ENCODE measurements around the gene CAMK4.
"Not testable (repeated sequence)": the region's sequence is repeated elsewhere in the genome, so short reads cannot be mapped to it uniquely, and the experiment has no call there.

CAMK4 gene

DNA sequence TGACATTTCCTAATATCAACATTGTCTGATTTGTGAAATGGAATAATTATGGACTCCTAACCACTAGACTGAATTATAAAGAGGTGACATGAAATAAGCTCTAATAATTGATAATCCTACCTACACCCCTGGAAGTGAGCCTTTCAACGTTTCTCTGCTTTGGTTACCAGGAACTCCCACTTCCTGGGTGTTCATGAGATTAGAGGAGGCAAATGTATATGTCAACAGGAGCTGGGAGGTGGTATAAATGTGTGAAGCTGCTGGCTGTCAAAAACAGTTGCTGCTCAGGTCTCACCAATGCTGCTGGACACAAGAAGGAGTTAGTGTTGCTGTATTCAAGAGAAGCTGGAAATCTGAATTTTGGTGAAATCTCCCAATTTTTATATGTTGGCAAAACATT is 96.8 kb downstream of the CAMK4 start:
- DNase-seq, result no peak

DNA sequence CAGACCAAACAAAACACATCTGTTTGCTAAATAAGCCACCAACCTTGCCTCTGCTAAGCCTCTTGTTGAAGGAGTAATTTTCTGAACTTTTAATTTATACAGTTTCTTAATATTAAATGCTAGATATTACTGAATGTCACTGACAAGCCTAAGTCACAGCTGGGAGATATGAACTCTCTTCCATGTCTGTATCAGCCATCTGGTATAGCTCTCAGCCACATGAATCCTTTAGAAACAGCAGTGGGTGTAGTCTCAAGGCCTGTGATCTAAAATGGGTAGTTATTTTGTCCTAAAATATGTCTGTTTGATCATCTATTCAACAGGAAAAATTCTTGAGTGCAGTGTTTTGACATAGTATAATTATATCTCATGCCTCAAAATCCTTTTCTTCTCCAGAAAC is 97.2 kb downstream of the CAMK4 start:
- no peak for DNase-seq

DNA sequence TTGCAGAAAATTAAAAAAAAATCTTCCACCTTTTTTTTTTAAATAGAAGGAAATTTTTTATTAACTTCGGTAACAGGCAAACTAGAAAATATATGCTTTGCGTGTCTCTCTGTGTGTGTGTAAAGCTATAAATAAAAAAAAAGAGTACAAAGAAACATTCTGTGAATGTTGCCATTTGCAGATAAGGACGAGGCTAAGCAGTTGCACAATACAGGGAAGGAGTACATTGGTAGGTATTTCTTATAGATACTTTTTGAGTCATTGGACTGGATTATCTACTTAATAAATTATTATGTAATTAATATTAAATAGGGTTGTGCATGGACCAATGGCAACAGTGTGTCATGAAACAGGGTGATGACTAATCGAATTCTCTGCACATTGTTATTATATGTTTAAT is 102.4 kb downstream of the CAMK4 start:
- DNase-seq, result no peak

DNA sequence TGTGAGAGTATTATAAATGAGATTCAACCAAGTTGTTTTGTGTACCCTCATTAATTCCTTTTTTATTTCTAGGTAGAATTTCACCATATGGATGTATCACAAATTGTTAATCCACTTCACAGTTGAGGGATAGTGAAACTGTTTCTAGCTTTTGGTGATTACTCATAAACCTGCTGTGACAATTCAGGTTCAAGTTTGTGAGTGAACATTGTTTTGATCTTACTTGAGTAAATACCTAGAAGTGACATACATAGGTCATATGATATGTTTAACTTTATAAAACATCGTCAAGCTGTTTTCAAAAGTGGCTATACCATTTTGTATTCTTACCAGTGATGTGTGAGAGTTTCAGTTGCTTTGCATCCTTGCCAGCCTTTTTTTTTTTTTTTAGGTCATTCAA is 112.9 kb downstream of the CAMK4 start:
- no peak for DNase-seq

DNA sequence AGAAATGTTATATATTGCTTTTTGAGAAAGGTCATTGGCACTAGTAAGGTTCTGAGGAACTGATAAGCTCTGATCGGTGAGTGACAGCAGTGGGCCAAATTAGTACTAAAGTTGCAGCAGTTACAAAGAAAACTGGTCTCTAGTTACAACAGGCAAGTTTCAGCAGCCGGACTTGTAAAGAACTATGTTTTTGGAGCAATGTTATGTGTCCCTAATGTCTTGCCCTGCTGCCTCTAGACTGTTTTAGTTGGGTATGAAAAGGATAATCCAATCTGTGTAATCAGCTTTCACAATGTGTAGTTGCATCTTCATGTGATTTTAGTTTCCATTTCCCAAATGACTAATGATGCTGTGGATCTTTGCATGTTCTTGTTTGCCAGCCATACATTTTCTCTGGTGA is 113.5 kb downstream of the CAMK4 start:
- DNase-seq, result no peak

DNA sequence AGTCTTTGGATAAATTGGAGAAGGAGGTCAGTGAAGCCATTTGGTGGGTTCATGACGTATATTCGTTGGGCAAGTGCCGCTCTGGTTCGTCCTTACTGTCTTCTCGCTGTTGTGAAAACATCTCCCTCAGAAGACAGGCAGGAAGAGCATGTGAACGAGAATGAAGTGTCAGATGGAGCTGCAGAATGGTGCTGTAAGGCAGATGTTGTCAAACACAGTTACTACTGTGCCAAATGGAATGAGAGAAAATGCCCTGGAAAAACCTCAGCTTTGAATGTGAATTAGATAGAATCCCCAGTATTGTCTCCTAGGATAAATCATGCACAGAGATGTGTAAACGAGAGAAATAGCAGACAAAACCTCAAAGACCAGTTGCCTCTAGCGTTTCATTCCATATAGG is 121.5 kb downstream of the CAMK4 start:
- DNase-seq, result no peak

DNA sequence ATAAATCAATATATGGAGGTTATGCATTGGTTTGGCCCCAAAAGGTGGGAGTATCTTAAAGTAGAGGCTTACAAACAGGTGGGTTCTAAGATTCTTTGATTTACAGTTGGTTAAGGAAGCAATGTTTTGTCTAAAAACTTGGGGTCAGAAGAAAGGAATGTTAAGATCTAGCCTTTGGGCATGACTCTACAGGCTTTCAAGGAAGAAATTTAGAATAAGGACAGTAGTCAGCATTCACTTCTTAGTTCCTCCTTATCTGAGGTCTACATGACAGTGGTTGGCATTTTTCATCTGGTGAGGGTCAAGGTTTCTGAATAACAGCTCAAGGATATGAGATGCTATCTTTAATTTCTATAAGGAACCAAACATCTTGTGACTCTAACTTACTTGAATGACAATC is 122.8 kb downstream of the CAMK4 start:
- DNase-seq, result no peak

DNA sequence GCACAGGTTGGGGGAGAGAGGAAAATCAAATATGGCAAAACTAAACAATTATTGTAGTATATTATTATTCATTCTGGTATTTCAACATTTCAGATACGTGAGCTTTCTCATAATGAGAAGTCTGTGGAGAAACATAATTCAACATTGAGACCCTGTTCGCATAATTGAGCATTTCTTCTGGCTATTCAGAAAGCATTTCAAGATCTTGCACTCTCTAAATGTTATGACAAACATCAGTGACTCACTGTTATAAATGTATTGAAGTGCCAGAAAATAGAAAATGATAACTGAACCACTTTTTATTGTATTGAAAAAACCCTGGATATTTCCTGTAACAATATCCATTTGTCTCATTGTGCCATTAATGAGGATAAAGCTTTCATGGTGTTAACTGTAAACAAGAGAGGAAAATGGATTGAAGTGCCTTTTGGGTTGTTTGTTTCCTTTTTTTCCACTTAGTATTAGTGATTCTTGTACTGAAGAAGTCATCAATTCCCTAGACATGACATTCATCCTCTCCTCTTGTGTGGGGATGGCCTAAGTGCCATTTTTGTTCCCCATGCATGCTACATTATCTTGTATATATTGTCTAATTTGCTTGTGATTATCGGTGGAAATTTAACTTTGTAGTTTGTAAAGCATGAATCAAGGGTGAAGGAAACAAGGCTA is 124.6 kb downstream of the CAMK4 start:
- DNase-seq, result no peak

DNA sequence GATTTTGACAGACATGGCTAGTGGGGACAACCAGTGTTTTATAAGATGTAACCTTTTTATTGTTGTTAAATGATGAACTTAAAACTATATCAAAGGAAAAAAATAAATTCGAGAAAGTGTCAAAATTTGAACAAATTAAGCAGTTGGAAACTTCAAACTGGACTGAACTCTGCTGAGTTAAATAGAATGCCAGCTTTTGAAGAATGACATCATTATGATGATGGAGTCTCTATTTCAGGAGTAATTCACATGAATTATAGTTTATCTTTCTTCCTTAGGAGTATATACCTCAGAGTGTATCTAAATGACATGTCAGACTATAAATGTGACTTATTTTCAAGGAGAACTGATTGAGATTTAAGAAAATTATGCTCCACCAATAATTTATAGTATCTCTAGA is 125.2 kb downstream of the CAMK4 start:
- DNase-seq, result no peak

DNA sequence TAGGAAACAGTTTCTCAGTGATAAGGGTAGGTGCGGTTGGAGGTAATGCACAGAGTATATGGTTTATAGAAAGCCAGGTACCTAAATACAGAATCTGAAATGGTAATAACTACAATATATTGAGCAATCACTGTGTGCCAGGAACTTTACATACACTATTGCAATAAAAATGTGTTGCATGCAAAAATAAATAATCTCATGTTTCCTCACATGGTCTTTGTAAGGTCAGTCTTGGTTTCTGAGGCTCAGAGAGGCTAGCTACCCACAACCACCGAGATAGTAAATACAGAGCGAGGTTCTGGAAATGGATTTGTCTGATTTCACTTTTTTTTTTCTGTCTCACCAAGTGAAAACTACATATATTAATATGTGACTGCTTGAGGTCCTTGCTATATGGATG is 128.9 kb downstream of the CAMK4 start:
- no peak for DNase-seq

DNA sequence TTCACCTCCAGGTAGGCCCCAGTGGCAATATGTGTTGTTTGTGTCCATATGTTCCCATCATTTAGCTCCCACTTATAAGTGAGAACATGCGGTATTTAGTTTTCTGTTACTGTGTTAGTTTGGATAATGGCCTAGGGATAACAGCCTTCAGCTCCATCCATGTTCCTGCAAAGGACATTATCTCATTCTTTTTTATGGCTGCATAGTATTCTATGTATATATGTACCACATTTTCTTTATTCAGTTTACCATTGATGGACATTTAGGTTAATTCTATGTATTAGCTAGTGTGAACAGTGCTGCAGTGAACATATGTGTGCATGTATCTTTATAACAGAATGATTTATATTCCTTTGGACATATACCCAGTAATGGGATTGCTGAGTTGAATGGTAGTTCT is 134.5 kb downstream of the CAMK4 start:
- DNase-seq, result not testable (repeated sequence)

DNA sequence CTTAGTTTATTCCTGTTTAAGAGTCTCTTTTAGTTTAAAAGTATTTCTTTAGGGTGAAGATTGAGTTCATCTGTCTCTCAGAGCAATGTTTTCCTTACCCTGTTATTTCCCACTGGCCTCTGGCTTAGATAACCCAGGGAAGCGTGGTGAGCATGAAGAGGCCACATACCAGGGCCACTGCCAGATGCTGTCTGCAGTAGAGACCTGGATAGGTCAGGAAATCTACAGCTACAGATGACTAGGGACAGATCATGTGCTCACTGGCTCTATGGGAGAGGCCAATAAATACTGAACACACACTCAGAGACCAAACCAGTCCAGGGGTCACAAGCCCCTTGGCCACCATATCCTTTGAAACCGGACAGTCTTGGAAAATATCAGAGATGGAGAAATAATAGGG is 136.0 kb downstream of the CAMK4 start:
- DNase-seq, result no peak

DNA sequence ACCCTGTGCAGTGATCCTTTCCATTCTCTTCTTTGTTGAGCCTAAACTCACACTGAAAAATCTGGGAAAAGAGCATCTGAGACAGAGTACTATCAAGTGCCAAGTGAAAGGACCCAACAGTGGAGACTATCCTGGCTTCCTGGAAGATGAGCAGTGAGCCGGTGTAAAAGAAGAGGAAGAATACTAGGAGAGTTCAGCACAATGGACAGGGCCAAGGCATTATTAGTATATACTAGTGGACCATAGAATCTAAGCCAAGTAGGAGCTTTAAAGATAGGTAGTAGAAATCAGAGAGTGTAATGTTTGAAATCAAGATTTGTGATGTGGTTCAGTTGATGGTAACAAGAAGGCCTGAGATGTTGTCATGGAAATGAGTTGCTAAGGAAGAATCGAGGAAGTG is 140.8 kb downstream of the CAMK4 start:
- DNase-seq, result no peak

DNA sequence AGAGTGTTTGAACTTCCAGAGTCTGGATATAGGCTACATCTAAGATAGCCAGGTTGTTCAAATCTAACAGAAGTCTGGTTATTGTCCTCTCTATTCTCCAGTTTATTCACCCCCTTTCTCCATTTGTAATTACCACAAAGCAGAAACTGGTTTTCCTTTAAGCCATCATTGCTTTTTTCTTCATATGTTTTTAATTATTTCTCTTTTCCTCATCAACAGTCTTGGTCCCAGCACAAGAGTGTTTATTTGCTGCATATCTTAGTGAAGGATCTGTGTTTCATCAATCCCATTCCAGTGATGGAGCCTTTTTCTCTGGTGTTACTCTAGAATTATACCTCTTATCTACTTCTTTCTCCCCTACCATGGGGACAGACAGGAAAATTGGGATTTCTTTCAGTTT is 142.2 kb downstream of the CAMK4 start:
- no peak for DNase-seq

DNA sequence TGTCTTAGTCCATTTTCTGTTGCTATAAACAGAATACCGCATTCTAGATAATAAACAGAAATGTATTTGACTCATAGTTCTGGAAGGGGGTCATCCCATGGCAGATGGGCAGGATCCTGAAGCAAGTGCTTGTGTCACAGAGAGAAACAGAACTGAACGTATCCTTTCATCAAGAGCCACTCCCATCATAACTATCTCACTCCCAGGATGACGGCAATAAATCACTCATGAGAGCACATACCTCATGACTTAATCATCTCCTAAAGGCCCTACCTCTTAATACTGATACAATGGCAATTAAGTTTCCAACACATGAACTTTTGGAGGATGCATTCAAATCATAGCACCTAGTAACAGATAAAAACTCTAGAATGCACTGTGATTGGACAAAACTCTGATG is 142.9 kb downstream of the CAMK4 start:
- no peak for DNase-seq

DNA sequence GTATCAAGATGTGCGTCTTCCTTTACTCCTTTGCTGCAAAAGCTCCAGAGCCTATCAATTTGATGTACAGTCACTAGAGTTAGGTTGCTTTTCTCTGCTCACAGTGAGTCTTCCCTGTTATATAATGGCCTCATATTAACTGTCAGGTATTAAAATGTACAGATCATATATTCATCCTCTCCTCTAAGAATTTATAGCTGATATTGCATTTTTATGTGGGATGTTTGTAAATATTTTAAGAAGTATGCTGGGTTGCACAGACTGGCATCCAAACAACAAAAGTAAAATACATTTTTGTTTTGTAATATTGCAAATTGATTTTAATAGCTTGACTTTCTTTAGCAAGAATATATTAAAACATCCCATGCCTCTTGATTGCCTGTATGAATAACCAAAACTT is 148.6 kb downstream of the CAMK4 start:
- no peak for DNase-seq

DNA sequence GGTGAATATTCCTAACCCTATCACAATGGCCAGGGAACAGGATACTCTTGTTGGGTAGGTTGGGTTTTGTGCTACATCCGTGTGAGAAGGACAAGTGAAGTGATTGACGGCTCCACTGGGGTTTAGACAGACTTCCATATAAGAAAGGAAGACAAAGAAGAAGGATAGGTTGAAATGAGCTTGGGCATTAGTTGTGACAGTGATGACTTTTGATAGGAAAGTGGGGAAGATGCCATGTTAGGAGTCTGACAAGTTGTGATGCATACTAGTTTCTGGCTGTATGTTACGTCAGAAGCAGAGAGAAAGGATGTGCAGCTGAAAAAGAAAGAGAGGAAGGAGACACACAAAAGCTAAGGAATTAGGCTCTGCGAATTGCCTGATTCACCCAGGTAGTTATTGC is 150.2 kb downstream of the CAMK4 start:
- no peak for DNase-seq

DNA sequence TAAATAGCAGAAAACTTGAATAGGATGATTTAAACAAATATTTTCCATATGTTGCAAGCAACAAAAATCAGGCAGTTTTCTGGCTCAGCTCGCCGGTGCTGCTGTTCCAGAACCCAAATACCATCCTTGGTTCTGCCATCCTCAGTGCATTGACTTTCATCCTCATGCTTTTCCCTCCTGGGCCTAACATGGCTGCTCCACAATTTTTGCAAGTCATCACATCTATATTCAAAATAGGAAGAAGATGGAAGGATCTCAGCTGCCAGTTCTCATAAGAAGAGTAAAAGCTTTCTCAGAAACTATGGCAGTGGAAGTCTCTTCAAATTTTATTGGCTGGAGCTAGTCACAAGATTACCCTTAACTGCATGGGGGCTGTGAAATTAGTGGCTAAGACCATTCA is 151.5 kb downstream of the CAMK4 start:
- no peak for DNase-seq

DNA sequence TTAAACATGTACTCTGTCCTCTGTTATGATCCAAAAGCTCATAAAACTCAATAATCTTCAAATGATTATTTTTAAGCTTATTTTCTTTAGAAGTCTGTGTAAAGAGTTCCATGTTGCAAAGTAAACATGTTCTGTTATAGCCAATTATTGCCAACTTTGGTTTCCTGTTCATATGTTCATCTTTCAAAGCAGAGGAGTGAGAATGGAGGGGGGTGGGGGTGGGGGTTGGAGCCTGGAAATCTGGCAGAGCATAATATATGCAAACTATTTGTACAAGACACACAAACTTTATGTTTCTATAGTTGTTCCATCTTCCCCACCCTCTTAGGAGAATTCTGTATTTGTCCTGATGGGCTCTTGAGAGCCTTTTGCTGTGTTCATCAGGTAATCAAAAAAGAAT is 153.1 kb downstream of the CAMK4 start:
- no peak for DNase-seq

DNA sequence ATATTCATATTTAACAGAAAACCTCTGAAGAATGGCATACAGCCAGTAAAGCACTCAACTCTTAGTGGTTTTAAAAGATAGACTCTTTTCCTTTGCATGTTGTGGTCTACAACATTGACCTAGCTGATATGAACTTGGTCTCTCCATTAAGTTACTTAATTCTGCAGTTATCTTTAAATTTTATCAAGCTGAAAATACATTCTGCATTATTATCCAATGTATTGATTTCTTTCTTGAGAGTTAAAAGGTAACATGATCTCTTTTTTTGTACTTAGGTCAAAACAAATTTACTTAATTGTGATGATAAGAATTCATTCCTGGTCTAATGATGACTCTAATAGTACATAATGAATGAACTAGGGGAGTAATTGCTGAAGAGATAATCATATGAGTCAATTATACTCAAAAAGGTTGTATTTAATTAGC is 155.2 kb downstream of the CAMK4 start:
- DNase-seq, result no peak

DNA sequence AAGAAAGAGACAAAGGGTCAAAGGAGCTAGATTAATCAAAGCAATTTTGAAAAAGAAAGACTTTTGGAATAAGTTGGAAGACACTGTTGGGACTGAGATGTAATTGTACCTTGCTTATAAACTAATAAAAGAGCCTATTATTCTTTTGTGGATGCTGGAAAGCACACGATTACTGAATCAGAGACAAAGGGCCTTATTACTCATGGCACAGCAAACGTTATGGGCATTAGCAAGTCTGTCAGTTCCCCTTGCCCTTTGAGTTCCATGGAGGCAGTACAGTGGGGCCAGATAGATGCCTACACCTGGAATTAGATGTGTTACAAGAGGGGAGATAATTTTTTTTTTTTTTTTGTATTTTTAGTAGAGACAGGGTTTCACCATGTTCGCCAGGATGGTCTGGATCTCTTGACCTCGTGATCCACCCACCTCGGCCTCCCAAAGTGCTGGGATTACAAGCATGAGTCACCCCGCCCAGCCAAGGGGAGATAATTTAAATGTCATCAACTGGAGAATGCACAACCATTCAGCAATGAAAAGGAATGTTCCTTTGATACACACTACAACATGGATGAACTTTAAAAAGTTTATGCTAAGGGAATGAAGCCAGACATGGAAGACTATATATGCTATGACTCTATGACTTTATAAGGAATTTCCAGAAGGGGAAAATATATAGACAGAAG is 159.2 kb downstream of the CAMK4 start:
- DNase-seq, result no peak

DNA sequence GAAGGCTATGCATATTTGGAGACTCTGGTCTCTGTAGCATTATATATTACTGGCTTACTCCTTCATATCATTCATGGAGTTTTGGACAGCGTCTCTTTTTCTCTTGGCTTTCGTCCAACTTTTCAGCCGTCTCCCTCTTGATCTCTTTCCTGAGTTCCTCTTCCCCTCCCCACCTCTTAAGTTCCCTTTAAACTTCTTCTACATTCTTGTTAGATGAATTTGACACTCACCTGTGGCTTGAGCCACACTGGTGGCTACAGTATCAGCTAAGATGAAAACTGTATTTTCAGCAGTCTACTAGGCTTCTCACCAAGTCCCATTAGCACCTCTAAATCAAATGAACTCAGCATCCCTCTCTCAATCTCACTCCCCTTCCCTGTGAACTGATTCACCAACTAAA is 160.0 kb downstream of the CAMK4 start:
- DNase-seq, result no peak

DNA sequence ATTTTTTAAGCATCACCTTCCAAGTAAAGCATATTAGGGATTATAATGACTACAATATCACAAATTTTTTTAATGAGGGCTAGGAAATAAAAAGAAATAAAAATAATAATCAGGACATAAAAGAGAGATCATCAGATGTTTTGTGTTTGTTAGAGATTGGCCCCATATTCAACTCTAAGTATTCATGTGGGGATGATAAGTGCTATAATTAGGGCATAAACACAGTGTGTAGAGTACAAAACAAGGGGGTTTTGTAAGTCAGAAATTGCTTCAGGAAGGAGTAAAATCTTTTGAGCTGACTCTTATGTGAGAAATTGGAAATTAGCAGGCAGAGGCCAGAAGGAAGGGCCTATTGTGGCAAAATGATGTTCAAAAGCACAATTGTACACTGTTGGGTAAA is 160.9 kb downstream of the CAMK4 start:
- DNase-seq, result no peak

DNA sequence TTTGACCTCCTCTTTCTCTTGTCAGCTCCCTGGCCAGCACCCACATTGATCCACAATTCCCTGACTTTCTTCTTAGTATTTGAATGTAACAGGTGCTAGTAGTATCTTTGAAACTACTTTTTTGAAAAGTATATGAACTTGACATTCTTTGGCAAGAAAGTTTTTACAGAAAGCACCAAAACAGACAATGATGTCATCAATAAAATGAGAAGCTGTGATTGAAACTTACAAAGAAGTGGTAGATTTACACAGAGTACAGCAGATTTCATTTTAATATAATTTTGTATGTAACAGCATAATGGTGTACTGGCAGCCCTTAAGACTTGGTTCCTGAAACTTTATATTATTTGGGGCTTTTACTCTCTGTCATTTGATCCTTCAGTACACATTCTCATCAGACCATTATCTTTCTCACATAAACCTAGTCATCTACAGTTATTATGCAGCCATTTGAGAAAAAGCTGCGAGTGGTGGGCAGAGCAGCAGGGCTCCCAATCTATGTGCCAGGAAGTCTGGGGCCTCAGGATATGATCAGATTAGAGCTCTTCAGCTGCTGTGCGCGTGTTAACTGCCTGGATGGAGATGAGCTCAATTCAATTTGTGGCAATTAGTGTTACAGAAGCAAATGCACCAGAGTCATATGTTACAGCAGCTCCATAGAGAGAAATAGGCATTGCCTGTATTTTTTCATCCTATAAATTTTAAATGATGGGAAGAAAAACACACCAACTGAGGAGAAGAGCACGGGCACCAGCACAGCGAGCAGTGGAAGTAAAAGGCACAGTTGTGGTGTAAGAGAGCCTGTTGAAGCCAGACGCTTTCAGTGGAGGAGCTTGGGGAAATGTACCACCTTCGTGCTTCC is 162.0 kb downstream of the CAMK4 start:
- DNase-seq, result no peak

Measured in right forelimb (tissue), 1 donor.